Femur (tissue), 1 donor: ENCODE data around the gene CAMK2A.

Experiments used
- DNase-seq: peaks from one replicate; pipeline ENCODE4 v3.0.0-alpha.2; 2017

The CAMK2A gene

DNA sequence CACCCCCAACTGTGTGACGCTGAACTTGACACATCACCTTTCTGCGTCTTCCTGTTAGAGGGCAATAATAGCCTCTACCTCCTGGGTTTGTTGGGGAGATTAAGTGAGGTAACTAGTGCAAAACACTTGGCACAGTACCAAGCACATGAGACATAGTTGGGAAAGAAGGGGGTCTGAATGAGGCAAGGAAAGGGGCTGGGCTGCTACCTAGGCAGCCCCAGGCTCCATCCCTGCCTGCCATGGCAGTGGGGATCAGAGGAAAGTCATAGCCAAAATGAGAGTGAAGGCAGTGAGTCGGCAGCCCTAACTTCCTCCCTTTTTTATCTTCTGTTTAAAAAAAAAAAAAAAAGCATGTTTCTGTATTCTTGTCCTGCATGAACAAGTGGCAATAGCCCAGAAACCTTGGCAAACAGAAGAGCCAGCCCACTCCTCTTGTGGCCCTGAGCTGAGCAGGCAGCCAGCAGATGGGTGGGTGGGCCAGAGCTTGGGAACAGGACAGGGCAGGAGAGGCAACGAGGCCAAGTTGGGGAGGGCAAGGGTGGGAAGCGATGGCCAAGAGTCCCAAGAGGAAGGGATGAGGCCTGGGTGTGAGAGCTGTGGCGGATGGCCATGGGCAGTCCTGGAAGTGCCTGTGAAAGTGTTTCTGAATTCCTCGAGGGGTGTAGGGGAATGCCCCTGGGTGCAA is 11.4 kb downstream of the CAMK2A start:
- no peak for DNase-seq

GRCh38 chr5:150277043-150277442 is 12.5 kb downstream of the CAMK2A start:
- no peak for DNase-seq

GRCh38 chr5:150274811-150275210 is 14.8 kb downstream of the CAMK2A start:
- no peak for DNase-seq

DNA sequence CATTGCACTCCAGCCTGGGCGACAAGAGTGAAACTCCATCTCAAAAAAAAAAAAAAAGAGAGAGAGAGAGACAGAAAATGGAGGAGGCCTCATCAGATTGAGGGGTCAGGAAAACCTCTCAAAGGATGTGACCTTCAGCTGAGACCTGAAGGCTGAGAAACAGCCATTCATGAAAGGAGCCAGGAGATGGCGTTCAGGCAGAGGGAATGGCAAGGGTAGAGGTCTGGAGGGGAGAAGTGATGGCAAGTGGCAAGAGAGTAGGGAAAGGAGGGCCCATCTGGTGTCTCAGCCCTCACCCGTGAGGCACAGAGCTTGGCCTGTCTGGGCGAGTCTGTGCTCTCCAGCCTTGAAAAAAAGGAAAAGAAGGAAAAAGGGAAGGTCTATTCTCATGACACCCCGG is 17.0 kb downstream of the CAMK2A start:
- no peak for DNase-seq

GRCh38 chr5:150271923-150272322 is 17.6 kb downstream of the CAMK2A start:
- no peak for DNase-seq

- no peak for DNase-seq
These were observed 18.3 kb downstream of the CAMK2A start for GRCh38 chr5:150271296-150271692.

- no peak for DNase-seq
These were observed 18.9 kb downstream of the CAMK2A start for GRCh38 chr5:150270541-150271295.

DNA sequence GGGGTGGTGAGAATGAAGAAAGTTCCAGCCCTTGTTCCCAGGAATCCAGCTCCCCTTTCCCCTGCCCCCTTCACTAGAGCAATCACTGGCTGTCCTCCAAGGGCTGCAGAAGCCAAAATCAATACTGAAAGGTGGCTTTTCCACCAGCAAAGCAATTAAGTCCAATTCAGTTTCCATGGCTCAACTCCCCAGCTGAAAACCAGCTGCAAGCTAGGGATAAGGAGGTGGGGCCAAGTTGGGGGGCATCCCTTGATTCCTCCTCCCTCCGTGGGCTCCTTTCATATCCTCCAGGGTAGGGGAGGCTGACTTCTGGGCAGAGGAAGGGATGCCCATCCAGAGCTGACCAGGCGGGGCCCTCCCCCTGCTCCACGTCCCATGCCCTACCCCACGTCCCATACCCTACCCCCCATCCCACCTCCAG is 22.7 kb downstream of the CAMK2A start:
- DNase-seq = peak; percentile 71

DNA sequence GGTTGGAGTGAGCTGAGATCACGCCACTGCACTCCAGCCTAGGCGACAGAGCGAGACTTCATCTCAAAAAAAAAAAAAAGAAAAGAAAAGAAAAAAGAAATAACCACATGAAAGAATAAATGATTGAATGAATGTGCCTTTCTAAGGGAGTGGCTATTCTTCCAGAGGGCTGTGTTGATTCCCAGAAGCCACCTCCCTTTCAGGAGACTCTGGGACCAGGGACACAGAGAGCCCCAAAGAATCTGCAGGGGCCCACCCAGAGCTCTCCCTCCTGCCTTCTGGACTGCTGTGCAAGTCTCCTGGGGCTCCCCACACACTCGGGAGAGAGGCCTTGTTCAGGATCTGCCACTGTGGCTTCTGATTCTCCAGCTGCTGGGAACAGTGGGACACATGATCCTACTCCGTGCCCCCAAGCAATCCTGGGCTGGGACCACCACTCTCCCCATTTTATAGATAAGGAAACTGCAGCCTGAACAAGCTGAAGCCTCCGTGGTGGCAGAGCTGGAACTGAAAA is 23.6 kb downstream of the CAMK2A start:
- no peak for DNase-seq

GRCh38 chr5:150264667-150265603 is 24.6 kb downstream of the CAMK2A start:
- no peak for DNase-seq

DNA sequence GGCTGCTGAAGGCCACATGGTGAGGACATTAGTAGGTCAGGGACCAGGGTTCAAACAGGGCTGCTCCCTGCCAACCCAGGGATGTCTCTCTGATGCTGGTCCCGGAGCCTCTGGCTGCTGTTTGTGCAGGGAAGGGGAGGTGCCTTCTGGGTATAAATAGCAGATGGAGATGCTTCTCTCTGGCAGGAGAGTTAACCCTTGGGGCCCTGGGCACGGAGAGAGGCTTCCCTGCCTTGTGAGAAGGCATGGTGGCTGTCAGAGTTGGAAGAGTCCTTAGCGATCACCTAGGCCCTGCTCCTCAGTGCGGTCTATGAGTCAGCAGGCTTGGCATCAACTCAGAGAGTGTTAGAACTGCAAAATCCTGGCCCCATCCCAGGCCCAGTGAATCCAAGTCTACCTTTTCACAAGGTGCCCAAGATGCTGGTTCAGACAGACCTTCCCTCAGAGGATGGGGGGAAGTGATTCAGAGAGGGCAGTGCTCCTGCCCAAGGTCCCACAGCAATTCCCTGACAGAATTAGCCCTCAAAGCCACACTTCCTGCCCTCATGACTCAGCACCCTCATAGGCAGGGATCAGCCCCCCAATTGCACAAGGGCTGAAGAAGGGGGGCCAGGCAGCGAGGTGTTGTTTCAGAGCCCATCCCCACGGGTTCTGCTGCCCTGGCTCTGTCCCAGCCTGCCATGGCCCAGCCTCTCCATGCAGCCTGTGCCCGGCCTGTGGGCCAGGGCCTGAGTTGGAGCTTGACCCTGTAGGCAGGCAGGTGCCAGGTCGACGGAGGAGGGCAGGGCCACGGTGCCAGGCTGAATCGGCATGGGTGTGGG is 25.6 kb downstream of the CAMK2A start:
- peak; percentile 62 for DNase-seq

DNA sequence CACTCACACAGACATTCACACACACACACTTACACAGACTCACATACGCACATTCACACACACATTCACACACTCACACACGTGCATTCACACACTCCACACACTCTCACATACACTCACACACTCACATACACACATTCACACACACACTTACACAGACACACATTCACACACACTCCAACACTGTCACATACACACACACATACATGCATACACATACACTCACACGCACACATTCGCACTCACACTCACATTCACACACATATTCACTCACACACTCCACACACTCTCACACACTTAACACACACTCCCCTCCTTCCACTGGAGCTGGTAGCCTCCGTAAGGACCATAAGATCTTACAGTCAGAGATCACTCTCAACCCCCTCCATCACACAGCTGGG is 26.2 kb downstream of the CAMK2A start:
- DNase-seq = no peak

DNA sequence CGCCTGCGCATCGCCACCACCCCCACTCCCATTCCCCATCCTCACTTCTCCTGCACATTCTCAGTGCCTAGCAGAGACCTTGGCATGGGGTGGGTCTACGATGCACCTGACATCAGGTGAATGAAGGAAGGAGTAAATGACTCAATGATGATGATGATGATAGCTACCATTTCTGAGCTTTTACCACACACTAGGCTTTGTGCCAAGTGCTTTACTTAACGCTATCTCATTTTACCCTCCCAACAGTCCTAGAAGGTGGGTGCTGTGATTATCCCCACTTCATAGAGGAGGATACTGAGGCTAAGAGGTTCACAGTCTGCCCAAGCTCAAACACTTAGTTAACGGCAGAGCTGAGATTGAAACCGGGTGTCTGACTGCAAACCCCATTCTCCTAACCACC is 27.1 kb downstream of the CAMK2A start:
- no peak for DNase-seq

DNA sequence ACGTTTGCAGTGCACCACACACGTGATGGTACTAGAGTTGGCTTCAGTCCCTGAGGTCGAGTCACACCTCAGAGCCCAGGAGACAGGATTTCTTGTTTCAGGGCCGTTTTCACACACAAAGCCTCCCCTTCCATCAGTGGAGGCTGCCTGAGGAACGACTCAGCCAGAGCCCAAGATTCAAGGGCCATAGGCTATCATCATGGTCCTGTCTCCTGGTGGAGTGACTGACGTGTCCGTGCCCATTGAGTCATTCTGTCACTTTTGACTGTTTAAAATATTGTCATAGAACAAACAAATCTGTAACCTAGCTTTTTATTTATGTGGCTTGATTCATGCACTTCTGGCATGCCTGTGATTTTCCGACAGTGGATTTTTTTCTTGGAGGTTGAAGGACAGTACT is 28.3 kb downstream of the CAMK2A start:
- DNase-seq = no peak

GRCh38 chr5:150258130-150258529 is 31.4 kb downstream of the CAMK2A start:
- DNase-seq = peak; percentile 71

DNA sequence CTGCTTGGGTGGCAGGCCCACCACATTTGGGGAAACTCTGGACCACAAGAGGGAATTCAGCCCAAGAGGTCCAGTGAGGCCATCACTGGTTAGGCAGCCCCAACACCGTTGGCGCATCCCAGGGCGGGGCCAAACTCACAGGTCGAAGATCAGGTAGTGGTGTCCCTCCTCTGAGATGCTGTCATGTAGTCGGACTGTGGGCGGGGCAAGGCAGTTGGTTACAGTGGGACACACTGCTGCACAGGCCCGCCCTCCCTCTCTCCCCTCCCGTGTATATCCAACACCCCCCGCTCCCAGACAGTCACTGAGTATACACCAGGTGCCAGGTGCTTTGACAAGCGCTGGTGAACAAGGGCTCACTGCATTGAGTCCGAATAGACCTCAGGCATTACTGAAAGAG is 32.1 kb downstream of the CAMK2A start:
- no peak for DNase-seq

DNA sequence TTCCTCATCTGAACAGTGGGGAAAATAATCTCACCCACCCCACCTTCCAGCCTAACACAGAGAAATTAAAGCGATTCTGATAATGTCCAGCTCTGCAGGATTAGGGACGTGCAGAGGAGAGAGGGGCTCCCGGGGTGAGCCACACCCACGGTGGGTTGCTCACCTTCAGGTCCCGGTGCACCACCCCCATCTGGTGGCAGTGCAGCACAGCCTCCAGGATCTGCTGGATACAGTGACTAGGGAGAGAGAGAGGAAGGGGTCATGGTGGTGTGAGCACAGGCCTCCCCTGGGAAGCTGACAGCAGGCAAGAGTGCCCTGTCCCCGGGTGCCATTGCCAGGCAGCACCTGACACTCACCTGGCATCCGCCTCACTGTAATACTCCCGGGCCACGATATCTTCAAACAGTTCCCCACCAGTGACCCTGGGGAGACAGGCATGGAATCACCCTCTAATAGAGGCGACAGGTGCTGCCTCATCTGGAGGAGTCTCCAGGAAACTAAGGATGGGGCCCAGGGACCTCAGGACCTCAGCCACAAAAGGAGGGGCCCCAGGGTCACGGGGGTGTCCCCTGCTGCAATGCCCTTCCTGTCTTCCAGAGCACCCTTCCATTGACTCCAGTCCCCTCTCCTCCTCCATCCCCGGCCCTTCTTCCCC is 33.0 kb downstream of the CAMK2A start:
- DNase-seq = no peak

DNA sequence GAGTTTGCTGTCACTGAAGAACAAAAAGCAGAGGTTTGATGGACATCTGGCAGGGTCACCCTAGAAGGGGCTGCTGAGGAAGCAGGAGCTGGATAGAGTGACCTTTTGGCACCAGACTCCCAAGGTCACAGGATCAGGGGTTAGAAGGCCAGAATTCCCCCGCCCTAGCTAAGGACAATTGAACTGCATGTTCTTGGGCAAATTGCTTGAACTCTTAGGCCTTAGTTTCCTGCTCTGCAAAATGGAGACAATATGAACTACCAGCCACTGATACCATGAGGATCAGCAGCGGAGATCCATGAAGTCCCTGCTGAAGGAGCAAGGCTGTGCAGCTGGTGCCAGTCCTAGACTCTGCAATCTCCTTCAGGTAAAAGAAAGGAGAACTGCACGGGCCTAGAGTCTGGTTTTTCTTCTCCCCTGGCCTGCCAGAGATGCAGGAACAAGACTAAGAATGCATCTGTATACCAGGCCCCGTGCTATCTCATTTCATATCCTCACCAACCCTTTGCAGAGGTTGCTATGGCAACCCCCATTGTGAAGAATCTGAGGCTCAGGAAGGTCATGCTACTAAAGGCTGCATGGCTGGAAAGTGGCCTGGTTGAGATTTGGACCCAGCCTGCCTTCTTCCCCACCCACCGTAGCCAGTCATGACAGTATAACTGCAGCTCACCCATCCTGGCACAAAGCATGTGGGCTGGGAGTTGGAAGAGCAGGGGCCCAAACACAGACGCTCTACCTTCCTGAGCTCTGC is 33.7 kb downstream of the CAMK2A start:
- no peak for DNase-seq

- no peak for DNase-seq
These were observed 34.8 kb downstream of the CAMK2A start for GRCh38 chr5:150254774-150255173.

DNA sequence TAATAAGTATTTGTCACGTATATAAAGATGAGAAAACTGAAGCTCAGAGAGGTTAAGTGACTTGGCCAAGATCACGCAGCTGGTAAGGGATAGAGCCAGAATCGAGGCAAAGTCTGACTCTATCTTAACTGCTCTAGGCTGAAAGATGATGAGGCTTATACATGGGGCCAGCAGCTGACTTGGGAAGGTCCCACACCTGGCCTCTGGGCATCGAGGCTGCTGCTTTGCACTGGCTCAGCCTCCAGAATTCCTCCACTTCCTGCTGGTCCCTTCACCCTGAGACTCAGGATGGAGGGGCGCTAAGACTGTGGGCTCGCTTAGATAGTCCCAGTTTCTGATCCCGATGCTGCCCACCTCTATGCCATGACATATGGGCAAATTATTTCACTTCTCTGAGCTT is 35.2 kb downstream of the CAMK2A start:
- no peak for DNase-seq
